Testis (tissue), 3 donors: Measurements from ENCODE around the gene SYNE1. TPM values are rescaled to one million over a fixed set of nuclear protein-coding genes. Genes with fewer than 3 reads are reported as not detected.

Source experiments
- DNase-seq: peaks from one replicate; pipeline ENCODE4 v3.0.0-alpha.2; 2019
- H3K27ac ChIP-seq, 2 donors: fragments of 200-600 bp; sonication (generic); one replicate each; pipeline ENCODE4 v1.5.1; 2019
- H3K27me3 ChIP-seq: fragments of 200-600 bp; sonication (generic); one replicate; pipeline ENCODE4 v1.5.1; 2019
- H3K36me3 ChIP-seq: fragments of 200-600 bp; sonication (generic); one replicate; pipeline ENCODE4 v1.5.1; 2017; ENCODE audit warnings: low read depth; ENCODE audit errors: missing control alignments
- H3K4me1 ChIP-seq: fragments of 200-600 bp; sonication (generic); one replicate; pipeline ENCODE4 v1.5.1; 2019
- H3K4me3 ChIP-seq, 2 donors: fragments of 200-600 bp; sonication (generic); one replicate each; pipeline ENCODE4 v1.5.1; 2017 to 2019
- H3K9me3 ChIP-seq: fragments of 200-600 bp; sonication (generic); one replicate; pipeline ENCODE4 v1.5.1; 2017
- POLR2A ChIP-seq: fragments of 450-650 bp; IDR thresholded peaks from one replicate; pipeline ENCODE4 v1.6.1; 2017; ENCODE audit warnings: antibody characterized with exemption, mild to moderate bottlenecking, moderate library complexity
- WGBS, 2 donors: methylation state at CpG; one replicate each; pipeline ENCODE4 v1.1.5; 2018; 5-methylcytosine and 5-hydroxymethylcytosine counted together
- intact Hi-C: fragments of 100-400 bp; cut with DNase I; formaldehyde crosslinking; loops from one replicate; pipeline ENCODE4 v1.15.1; 2023; ENCODE audit warnings: low total_unique reads
- polyA plus RNA-seq: library from polyadenylated mRNA; stranded (reverse); fragments of 350-450 nt; fragmentation: Illumina TruSeq; extraction: RNeasy Lipid Tissue Mini Kit (QIAGEN cat#74804); gene quantifications from one replicate; pipeline ENCODE4 v1.2.3, GENCODE V29; 2014; ENCODE audit warnings: low read depth, low replicate concordance; ENCODE audit not compliant: insufficient read depth
- total RNA-seq, 2 donors: library from RNA; depleted of rRNA; stranded (reverse); fragments of >200 nt; gene quantifications; one replicate each; pipeline ENCODE4 v1.2.3, GENCODE V29; 2016
- TF ChIP-seq, protein P1 (sequence below), 3 experiments: fragments of 450-650 bp in 2 of 3; fragments of 200-600 bp in 1 of 3; sonication (generic) in 1 of 3; IDR thresholded peaks; one replicate each; pipeline ENCODE4 v1.5.1; 2016 to 2019; ENCODE audit warnings: antibody characterized with exemption in 3 of 3, mild to moderate bottlenecking in 2 of 3, moderate library complexity in 1 of 3

SYNE1 gene
- total and polyA plus RNA-seq, 3 donors from 2014 or later, result 57.2 to 255 (median 228) TPM

- DNase-seq, result no peak
- H3K9me3 ChIP-seq, result no peaks in the 10 kb centered on the region
- TF ChIP-seq, protein P1, sequence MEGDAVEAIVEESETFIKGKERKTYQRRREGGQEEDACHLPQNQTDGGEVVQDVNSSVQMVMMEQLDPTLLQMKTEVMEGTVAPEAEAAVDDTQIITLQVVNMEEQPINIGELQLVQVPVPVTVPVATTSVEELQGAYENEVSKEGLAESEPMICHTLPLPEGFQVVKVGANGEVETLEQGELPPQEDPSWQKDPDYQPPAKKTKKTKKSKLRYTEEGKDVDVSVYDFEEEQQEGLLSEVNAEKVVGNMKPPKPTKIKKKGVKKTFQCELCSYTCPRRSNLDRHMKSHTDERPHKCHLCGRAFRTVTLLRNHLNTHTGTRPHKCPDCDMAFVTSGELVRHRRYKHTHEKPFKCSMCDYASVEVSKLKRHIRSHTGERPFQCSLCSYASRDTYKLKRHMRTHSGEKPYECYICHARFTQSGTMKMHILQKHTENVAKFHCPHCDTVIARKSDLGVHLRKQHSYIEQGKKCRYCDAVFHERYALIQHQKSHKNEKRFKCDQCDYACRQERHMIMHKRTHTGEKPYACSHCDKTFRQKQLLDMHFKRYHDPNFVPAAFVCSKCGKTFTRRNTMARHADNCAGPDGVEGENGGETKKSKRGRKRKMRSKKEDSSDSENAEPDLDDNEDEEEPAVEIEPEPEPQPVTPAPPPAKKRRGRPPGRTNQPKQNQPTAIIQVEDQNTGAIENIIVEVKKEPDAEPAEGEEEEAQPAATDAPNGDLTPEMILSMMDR (IDR thresholded peaks at IDR 0.05), result no peak
- no peak for TF ChIP-seq POLR2A
- intact Hi-C loops, result no loop called here
- 90 to 93% methylated on average over 3 of the region's 3 CpGs for WGBS, 2 donors
- H3K36me3 ChIP-seq, result no peaks in the 10 kb centered on the region
- H3K4me1 ChIP-seq, result no peaks in the 10 kb centered on the region
- no peak overlapping the region for H3K4me3 ChIP-seq
- H3K27ac ChIP-seq, result no peak overlapping the region
- no peaks in the 10 kb centered on the region for H3K27me3 ChIP-seq
These were observed 449.2 kb downstream of the SYNE1 start for GRCh38 chr6:152188011-152188410.

- intact Hi-C loops, result no loop called here
- Histone ChIP-seq H3K36me3 (no peaks in the 10 kb centered on the region), H3K27ac (no peak overlapping the region), H3K9me3 (no peaks in the 10 kb centered on the region), H3K27me3 (no peaks in the 10 kb centered on the region), H3K4me3 (no peak overlapping the region), H3K4me1 (no peaks in the 10 kb centered on the region)
- DNase-seq, result no peak
- WGBS, 2 donors, result 85 to 89% methylated on average over 3 of the region's 3 CpGs
- TF ChIP-seq, protein P1 (IDR thresholded peaks at IDR 0.05), result no peak
These were observed 450.3 kb downstream of the SYNE1 start for GRCh38 chr6:152186840-152187239.

DNA sequence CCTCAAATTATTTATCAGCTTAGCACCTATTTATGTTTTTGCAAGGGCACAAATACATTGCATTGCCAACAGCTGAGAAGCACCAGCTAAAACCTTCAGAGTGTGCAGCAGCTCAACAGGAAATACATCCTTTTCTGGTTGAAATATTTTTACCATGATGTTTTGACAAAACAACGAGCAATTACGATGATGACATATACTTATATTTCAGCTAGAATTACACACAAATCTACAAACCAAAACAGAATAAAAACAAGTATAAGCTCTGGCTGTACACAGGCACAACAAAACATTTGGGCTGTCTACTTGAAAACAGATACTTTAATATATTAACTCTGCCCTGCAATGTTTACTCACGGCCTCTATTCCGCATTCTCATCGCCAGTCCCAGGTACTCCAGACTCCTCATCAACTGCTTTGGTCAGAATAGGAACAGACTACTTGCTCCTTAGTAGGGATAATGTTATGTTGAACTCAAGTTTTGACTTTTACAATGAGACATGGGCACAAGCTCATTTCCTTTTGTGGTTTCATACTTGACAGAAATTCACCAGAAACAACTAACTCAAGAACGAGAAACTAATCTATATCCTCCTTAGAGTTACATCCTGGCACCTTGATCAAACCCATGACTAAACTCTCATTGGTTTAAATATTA is 452.1 kb downstream of the SYNE1 start:
- TF ChIP-seq POLR2A, result no peak
- TF ChIP-seq, protein P1 (IDR thresholded peaks at IDR 0.05), result no peak
- Histone ChIP-seq H3K36me3 (no peaks in the 10 kb centered on the region), H3K27me3 (no peaks in the 10 kb centered on the region), H3K27ac (no peak overlapping the region), H3K4me1 (no peaks in the 10 kb centered on the region), H3K4me3 (no peak overlapping the region), H3K9me3 (no peaks in the 10 kb centered on the region)
- DNase-seq, result no peak
- intact Hi-C loops, result no loop called here
- 80 to 85% methylated on average over 6 of the region's 6 CpGs for WGBS, 2 donors

DNA sequence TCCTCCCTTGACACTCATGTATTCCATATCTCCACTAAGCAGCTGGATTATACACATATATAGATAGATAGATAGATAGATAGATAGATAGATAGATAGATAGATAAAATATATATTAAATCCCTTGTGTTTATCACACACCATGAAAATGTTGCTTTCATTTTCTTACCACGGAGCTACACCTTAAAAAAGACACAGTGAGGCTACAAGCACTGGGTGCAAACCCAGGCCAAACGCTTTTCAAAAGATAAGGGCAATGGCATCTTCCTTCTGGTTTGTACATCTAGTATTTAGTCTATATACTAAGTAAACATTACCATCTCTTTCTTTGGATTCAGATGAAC is 452.6 kb downstream of the SYNE1 start:
- WGBS, 2 donors, result 78 to 86% methylated on average over 2 of the region's 2 CpGs
- DNase-seq, result no peak
- Histone ChIP-seq H3K27ac (no peak overlapping the region), H3K9me3 (no peaks in the 10 kb centered on the region), H3K36me3 (no peaks in the 10 kb centered on the region), H3K4me1 (no peaks in the 10 kb centered on the region), H3K4me3 (no peak overlapping the region), H3K27me3 (no peaks in the 10 kb centered on the region)
- no peak for TF ChIP-seq POLR2A
- TF ChIP-seq, protein P1 (IDR thresholded peaks at IDR 0.05), result no peak
- intact Hi-C loops, result no loop called here

GRCh38 chr6:152180601-152181000 is 456.6 kb downstream of the SYNE1 start:
- Histone ChIP-seq H3K27me3 (no peaks in the 10 kb centered on the region), H3K36me3 (no peaks in the 10 kb centered on the region), H3K4me3 (no peak overlapping the region), H3K27ac (no peak overlapping the region), H3K4me1 (no peaks in the 10 kb centered on the region), H3K9me3 (no peaks in the 10 kb centered on the region)
- intact Hi-C loops, result no loop called here
- DNase-seq, result no peak
- TF ChIP-seq, protein P1 (IDR thresholded peaks at IDR 0.05), result no peak
- no peak for TF ChIP-seq POLR2A
- WGBS, 2 donors, result 91 to 96% methylated on average over 5 of the region's 5 CpGs
